GM12878 (cell line): ENCODE data around the gene GIMAP1. TPM values are rescaled to one million over a fixed set of nuclear protein-coding genes. Genes with fewer than 3 reads are reported as not detected.
"Not testable (repeated sequence)": the region's sequence is repeated elsewhere in the genome, so short reads cannot be mapped to it uniquely, and the experiment has no call there.

Source experiments
- ATAC-seq: fragments of 200-7000 bp; cut with Tn5 transposase; 3 replicates; pipeline ENCODE4 v1.9.1; 2020; ENCODE audit warnings: mild to moderate bottlenecking, moderate library complexity
- BruUV-seq: library from RNA; stranded (reverse); fragments of 400-500 nt; replicated peaks from 2 replicates; lab custom pipeline; 2021; lab: Mats Ljungman, UMichigan
- CTCF ChIA-PET: fragments of 300-600 bp; sonication (Branson Sonifier 250); formaldehyde crosslinking; extraction: SDS; loops from one replicate; lab custom pipeline; 2021; ENCODE audit warnings: inconsistent platforms; lab: Yijun Ruan, JAX
- POLR2A ChIA-PET: fragments of 350-600 bp; formaldehyde crosslinking; extraction: SDS; loops from one replicate; lab custom pipeline; 2021; ENCODE audit warnings: inconsistent platforms; lab: Charles Lee
- RAD21 ChIA-PET: fragments of 300-600 bp; sonication (Branson Sonifier 250); formaldehyde crosslinking; loops from one replicate; lab custom pipeline; 2023; ENCODE audit warnings: antibody characterized with exemption; ENCODE audit not compliant: unreplicated experiment; lab: Charles Lee
- SMC1A ChIA-PET: fragments of 300-600 bp; sonication (Branson Sonifier 250); formaldehyde crosslinking; loops from one replicate; lab custom pipeline; 2023; ENCODE audit not compliant: unreplicated experiment, uncharacterized antibody; lab: Charles Lee
- DNase-seq: peaks from one replicate; pipeline ENCODE4 v3.0.0-alpha.2; 2011; ENCODE audit warnings: low read depth, low spot score
- FAIRE-seq: peaks from 3 replicates; lab custom pipeline; 2011; peaks lifted over from hg19 to GRCh38; lab: Jason Lieb, UNC
- H2AFZ ChIP-seq: 2 replicates; pipeline ENCODE4 v1.6.0; 2011; ENCODE audit warnings: low read depth, low read length, control low read depth; ENCODE audit not compliant: control insufficient read depth
- H3K27ac ChIP-seq: 2 replicates; pipeline ENCODE4 v1.5.1; 2011; ENCODE audit warnings: control low read depth; ENCODE audit not compliant: control insufficient read depth, insufficient read depth
- H3K27me3 ChIP-seq, 2 experiments: replicated peaks in 1 of 2; 2 replicates each; pipeline versions ENCODE4 v1.6.0 to v1.6.1; 2011; ENCODE audit warnings: low read length in 1 of 2; ENCODE audit not compliant: control insufficient read depth in 2 of 2, insufficient read depth in 2 of 2
- H3K36me3 ChIP-seq, 2 experiments: 2 replicates each; pipeline ENCODE4 v1.5.1; 2011; ENCODE audit warnings: low read length in 1 of 2; ENCODE audit not compliant: control insufficient read depth in 2 of 2, insufficient read depth in 2 of 2
- H3K4me1 ChIP-seq: 2 replicates; pipeline ENCODE4 v1.6.1; 2011; ENCODE audit warnings: mild to moderate bottlenecking, low read length, moderate library complexity, mixed read lengths; ENCODE audit not compliant: control insufficient read depth, insufficient read depth
- H3K4me2 ChIP-seq: 2 replicates; pipeline ENCODE4 v1.6.0; 2011; ENCODE audit warnings: control low read depth; ENCODE audit not compliant: control insufficient read depth, insufficient read depth
- H3K4me3 ChIP-seq: fragments of 200-600 bp; sonication (generic); 2 replicates; pipeline ENCODE4 v1.5.1; 2016
- H3K79me2 ChIP-seq: 2 replicates; pipeline ENCODE4 v1.6.0; 2011; ENCODE audit warnings: low read length; ENCODE audit not compliant: control insufficient read depth, insufficient read depth
- H3K9ac ChIP-seq: 2 replicates; pipeline ENCODE4 v1.8.0; 2011; ENCODE audit warnings: low read length, control low read depth, mixed read lengths; ENCODE audit not compliant: control insufficient read depth, insufficient read depth
- H3K9me3 ChIP-seq: replicated peaks from 3 replicates; pipeline ENCODE4 v1.5.1; 2011; ENCODE audit warnings: mild to moderate bottlenecking, low read length; ENCODE audit not compliant: control insufficient read depth, insufficient read depth
- H4K20me1 ChIP-seq: 2 replicates; pipeline ENCODE4 v1.6.0; 2011; ENCODE audit not compliant: control insufficient read depth, insufficient read depth
- WGBS: methylation state at CpG from one replicate; pipeline ENCODE4 v1.1.6; 2016; ENCODE audit warnings: low lambda C conversion rate; ENCODE audit not compliant: insufficient replicate concordance, insufficient coverage; ENCODE audit errors: missing lambda C conversion rate; 5-methylcytosine and 5-hydroxymethylcytosine counted together
- in situ Hi-C: fragments of 300-500 bp; cut with MboI; formaldehyde crosslinking; loops from 9 replicates; pipeline ENCODE4 v1.14.3; 2018; ENCODE audit warnings: mixed read lengths
- intact Hi-C: fragments of 100-400 bp; cut with micrococcal nuclease; formaldehyde crosslinking; loops from one replicate; pipeline ENCODE4 v1.14.2; 2022; ENCODE audit not compliant: unreplicated experiment
- polyA plus RNA-seq, 11 experiments: library from polyadenylated mRNA; depleted of rRNA in 4 of 11; unstranded in 6 of 11; stranded (reverse) in 5 of 11; fragments of >200 nt; fragmentation: Nextera tagmentation in 4 of 11; fragmentation: Illumina TruSeq in 1 of 11; extraction: Ambion mirVana in 4 of 11; extraction: Trizol in 1 of 11; gene quantifications; 1 replicate in 1 of 11; 2 replicates in 10 of 11; pipeline versions ENCODE4 v1.2.1 to v1.2.3, GENCODE V29; 2011 to 2016; ENCODE audit warnings: inconsistent platforms in 2 of 11, missing spikeins in 2 of 11, low read depth in 1 of 11
- total RNA-seq, 4 experiments: library from RNA; depleted of rRNA in 3 of 4; stranded (reverse); fragments of >200 nt in 3 of 4; fragmentation: Illumina TruSeq in 1 of 4; extraction: Trizol in 1 of 4; gene quantifications; 2 replicates each; pipeline versions ENCODE4 v1.2.1 to v1.2.3, GENCODE V29; 2013 to 2021

The GIMAP1 gene
- total and polyA plus RNA-seq, 10 of the 15 experiments (the other 5 are each of a cell fraction or from before 2014, with no cell fraction given), result 0.16 to 1.9 (median 1.1) TPM

- SMC1A ChIA-PET, result interaction anchor here (1.7 kb wide), 1 partner anchor 15 kb away, joined by 5 read pairs; no protein-coding TSS in a partner anchor
- H3K79me2 ChIP-seq, H3K9ac ChIP-seq, H3K4me2 ChIP-seq, POLR2A ChIA-PET, RAD21 ChIA-PET, CTCF ChIA-PET, H2AFZ ChIP-seq, H4K20me1 ChIP-seq, DNase-seq, H3K4me1 ChIP-seq, H3K36me3 ChIP-seq, BruUV-seq, H3K9me3 ChIP-seq, H3K27ac ChIP-seq, H3K4me3 ChIP-seq, H3K27me3 ChIP-seq, ATAC-seq, in situ Hi-C loops, intact Hi-C loops: not testable (repeated sequence)
- peak; percentile 41 for FAIRE-seq
These were observed 40.1 kb upstream of the GIMAP1 start for GRCh38 chr7:150676276-150676675.

- ATAC-seq, RAD21 ChIA-PET, BruUV-seq, H3K4me1 ChIP-seq, H3K9me3 ChIP-seq, CTCF ChIA-PET, H4K20me1 ChIP-seq, H3K4me3 ChIP-seq, in situ Hi-C loops, DNase-seq, H3K36me3 ChIP-seq, FAIRE-seq, POLR2A ChIA-PET, H3K79me2 ChIP-seq, H2AFZ ChIP-seq, H3K9ac ChIP-seq, H3K4me2 ChIP-seq, intact Hi-C loops, H3K27me3 ChIP-seq: not testable (repeated sequence)
- WGBS, result 61% methylated on average over 3 of the region's 3 CpGs
- SMC1A ChIA-PET, result interaction anchor here (1.7 kb wide), 1 partner anchor 16 kb away, joined by 5 read pairs; no protein-coding TSS in a partner anchor
- H3K27ac ChIP-seq, result peak overlapping the region; percentile 25; the same call in 1 of the 2 replicates
These were observed 39.6 kb upstream of the GIMAP1 start for GRCh38 chr7:150676854-150677253.

- H4K20me1 ChIP-seq, SMC1A ChIA-PET, H3K79me2 ChIP-seq, H3K4me2 ChIP-seq, H3K27ac ChIP-seq, BruUV-seq, FAIRE-seq, RAD21 ChIA-PET, ATAC-seq, H3K27me3 ChIP-seq, H3K4me1 ChIP-seq, DNase-seq, H3K9me3 ChIP-seq, H3K9ac ChIP-seq, POLR2A ChIA-PET, CTCF ChIA-PET, H2AFZ ChIP-seq, H3K4me3 ChIP-seq, in situ Hi-C loops, intact Hi-C loops, H3K36me3 ChIP-seq: not testable (repeated sequence)
- 90% methylated on average over 11 of the region's 11 CpGs for WGBS
These were observed 37.8 kb upstream of the GIMAP1 start for GRCh38 chr7:150678601-150679000.

GRCh38 chr7:150680364-150680763 is 36.0 kb upstream of the GIMAP1 start:
- DNase-seq, H3K27ac ChIP-seq, intact Hi-C loops, H3K4me2 ChIP-seq, H3K79me2 ChIP-seq, H3K4me3 ChIP-seq, H3K9me3 ChIP-seq, H3K4me1 ChIP-seq, in situ Hi-C loops, ATAC-seq, H3K36me3 ChIP-seq, H2AFZ ChIP-seq, H3K9ac ChIP-seq, FAIRE-seq, CTCF ChIA-PET, BruUV-seq, H3K27me3 ChIP-seq, H4K20me1 ChIP-seq: not testable (repeated sequence)
- POLR2A ChIA-PET, result interaction anchor here (0.7 kb wide), 1 partner anchor 305 kb away, joined by 3 read pairs; no protein-coding TSS in a partner anchor
- SMC1A ChIA-PET, result interaction anchor here (0.7 kb wide), 1 partner anchor 59 kb away, joined by 3 read pairs; no protein-coding TSS in a partner anchor
- RAD21 ChIA-PET, result interaction anchor here (0.8 kb wide), 1 partner anchor 10 kb away, joined by 3 read pairs; no protein-coding TSS in a partner anchor
- WGBS, result 86% methylated on average over 1 of the region's 2 CpGs
